Retinal pigment epithelial cell (primary cell): Measurements from ENCODE around the gene ASTL.

Experiments used
- DNase-seq: peaks from one replicate; pipeline ENCODE4 v3.0.0-alpha.2; 2010; ENCODE audit warnings: low read depth
- H3K4me3 ChIP-seq: 2 replicates; pipeline ENCODE4 v1.5.1; 2011; ENCODE audit warnings: mild to moderate bottlenecking, low read length, control low read depth, moderate library complexity
- TF ChIP-seq, protein P1 (sequence below): conservative IDR thresholded peaks from 2 replicates; pipeline ENCODE4 v1.5.1; 2011; ENCODE audit warnings: low read depth, low read length, control low read depth, inconsistent platforms

ASTL gene

DNA sequence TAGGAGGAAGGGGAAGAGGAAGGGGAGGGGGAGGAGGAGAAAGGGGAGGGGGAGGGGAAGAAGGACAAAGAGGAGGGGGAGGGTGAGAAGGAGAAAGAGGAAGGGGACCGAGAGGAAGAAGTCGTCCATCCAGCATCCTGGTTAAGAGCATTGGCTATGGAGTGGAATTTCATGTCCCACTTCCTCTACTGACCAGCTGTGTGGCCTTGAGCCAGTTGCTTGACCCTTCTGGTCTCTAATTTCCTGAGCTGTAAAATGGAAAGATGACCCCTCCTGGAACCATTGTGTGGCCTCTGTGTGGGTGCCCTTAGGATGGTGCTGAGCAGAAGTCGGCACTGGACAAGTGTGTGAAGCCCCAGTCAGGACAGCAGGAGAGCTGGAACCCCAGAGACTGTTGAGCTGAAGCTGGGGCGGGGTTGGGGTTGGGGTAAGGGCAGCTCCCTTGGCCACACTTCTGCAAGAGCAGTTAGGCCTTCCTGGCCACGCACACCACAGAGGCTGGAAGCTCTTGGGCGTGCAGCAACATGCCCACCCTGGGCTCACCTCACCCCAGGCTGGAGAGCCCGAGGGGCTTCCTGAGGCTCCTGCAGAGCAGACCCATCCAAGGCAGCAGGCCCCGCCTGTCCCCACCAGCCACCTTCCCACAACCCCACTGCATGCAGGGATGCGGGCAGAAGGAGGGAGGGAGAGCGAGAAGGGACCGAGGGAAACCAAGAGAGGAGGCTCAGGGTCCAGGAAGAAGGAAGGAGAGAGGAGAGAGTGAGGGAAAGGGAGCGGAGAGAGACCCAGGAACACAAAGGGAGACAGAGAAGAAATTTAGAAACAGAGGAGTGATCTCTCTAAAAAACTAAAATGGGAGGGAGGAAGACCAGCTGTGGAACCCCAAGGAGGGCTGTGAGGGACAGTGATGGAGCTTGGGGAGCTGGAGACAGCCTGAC lies 38.2 kb downstream of the ASTL start:
- TF ChIP-seq, protein P1, sequence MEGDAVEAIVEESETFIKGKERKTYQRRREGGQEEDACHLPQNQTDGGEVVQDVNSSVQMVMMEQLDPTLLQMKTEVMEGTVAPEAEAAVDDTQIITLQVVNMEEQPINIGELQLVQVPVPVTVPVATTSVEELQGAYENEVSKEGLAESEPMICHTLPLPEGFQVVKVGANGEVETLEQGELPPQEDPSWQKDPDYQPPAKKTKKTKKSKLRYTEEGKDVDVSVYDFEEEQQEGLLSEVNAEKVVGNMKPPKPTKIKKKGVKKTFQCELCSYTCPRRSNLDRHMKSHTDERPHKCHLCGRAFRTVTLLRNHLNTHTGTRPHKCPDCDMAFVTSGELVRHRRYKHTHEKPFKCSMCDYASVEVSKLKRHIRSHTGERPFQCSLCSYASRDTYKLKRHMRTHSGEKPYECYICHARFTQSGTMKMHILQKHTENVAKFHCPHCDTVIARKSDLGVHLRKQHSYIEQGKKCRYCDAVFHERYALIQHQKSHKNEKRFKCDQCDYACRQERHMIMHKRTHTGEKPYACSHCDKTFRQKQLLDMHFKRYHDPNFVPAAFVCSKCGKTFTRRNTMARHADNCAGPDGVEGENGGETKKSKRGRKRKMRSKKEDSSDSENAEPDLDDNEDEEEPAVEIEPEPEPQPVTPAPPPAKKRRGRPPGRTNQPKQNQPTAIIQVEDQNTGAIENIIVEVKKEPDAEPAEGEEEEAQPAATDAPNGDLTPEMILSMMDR, result no peak
- H3K4me3 ChIP-seq, result no peak overlapping the region
- no peak for DNase-seq

DNA sequence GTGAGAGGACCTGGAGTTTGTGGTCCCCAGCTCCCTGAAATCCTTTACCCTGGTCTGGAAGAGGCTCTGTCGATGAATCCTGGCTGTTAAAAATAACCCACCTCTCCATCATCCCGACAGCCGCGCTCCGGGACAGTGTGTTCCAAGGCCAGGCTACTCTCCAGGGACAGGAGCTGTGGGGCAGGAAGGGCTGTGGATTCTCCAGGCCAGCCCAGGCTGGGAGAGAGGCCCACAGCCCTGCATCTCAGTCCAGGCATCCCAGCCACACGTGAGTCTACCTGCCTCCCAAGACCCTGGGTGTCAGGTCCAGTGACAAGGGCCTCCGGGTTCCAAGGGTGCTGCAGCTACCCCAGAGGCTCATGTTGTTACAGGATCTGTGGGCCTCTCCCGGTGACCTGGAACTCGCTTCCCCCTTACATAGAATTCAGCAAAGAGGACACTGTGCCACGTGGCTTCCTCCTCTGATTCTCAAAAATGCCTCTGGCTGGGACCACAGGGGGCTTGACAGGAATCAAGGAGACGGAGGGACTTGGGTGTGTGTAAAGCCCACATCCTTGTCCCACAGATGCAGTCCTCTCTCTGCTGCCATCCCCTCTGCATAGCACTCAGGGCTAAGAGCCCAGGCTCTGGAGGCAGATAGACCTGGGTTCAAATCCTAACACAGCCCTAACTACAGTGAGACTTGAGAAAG lies 39.3 kb downstream of the ASTL start:
- H3K4me3 ChIP-seq, result no peak overlapping the region
- TF ChIP-seq, protein P1, result no peak
- no peak for DNase-seq

DNA sequence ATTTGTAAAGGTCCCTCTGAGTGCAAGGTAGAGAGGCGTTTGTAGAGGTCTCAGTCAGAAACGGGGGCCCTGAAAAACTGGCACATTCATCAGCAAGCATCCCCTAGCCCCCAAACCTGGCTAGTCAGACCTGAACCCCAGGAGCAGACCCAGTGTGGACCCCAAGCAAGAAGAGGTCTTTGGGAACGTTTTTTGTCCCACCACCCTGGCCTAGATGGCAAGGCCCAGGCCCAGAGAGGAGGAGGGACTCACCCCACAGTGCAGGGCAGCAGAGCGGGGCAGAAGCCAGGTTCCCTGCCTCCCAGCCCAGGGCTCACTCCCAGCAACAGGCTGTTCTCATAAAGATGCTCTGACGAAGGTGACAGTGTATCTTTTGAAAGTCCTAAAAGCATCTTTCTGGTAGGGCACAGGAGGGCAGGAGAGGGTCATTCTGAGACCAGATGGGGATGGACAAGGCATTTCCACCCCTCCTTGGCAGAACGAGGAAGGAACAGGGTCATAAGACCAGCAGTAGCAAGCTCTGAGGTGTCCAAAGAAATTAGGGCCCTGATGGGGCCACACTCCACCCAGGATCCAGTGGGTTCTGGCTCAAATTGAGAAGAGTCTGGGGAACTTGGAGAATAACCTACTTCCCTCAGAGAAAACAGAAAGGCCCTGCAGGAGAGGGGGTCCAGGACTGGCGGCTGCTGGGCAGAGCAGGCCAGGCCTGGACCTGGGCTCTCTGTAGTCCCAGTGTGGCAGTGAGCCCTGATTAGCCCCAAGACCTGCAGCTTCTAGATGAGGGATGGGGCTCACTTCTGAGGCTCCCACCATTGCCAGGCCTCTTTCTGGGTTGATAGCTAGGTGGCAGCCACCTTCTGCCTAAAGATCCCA lies 40.1 kb downstream of the ASTL start:
- no peak overlapping the region for H3K4me3 ChIP-seq
- DNase-seq, result no peak
- TF ChIP-seq, protein P1, result no peak

DNA sequence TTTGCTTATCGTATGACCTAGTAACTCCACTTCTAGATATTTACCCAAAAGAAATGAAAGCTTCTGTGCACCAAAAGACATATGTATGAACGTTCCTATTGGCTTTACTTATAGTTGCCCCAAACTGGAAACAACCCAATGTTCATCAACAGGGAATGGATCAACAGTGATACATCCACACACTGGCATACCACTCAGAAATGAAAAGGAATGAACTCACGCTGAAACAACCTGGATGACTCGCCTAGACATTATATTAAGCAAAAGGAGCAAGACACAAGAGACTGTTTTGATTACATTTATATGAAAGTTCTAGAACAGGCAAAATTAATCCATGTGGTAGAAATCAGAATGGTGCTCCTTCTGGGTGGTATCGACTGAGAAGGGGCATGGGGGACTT lies 40.9 kb downstream of the ASTL start:
- TF ChIP-seq, protein P1, result no peak
- no peak overlapping the region for H3K4me3 ChIP-seq
- no peak for DNase-seq

DNA sequence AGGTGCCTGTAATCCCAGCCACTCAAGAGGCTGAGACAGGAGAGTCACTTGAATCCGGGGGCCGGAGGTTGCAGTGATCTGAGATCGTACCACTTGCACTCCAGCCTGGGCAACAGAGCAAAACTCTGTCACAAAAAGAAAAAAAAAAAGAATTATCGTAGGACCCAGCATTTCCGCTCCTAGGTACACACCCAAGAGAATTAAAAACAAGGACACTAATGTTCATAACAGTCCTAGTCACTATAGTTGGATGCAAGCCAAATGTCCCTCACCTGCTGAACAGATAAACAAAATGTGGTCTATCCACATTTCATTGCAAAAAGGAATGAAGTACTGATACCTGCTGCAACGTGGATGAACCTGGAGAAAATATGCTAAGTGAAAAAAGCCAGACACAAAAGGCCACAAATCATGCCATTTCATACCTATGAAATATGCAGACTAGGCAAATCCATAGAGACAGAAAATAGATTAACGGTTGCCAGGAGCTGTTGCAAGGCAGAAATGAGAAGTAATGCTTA lies 43.1 kb downstream of the ASTL start:
- no peak overlapping the region for H3K4me3 ChIP-seq
- TF ChIP-seq, protein P1, result no peak
- DNase-seq, result no peak

DNA sequence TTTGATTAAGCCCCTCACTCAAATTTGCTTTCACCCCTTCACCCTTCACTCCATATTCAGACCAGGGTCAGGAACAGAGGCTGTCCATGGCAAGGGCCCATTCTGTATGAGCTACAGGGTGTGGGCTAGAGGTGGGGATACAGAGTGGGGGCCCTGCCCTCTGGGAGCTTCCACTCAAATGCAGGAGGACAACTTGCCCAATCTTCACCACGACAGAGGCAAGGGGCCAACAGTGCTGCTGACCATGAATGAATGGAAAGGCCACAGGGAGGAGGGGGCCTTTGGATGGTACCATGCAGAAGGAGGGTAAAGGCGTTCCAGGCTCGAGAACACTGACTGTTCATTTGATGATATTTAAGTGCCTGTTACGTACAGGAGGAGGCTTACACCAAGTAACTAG lies 44.8 kb downstream of the ASTL start:
- TF ChIP-seq, protein P1, result no peak
- DNase-seq, result no peak

More for the DNA sequence above, 44.8 kb downstream of the ASTL start:
- H3K4me3 ChIP-seq, result no peak overlapping the region
